ENCODE measurements around the gene OR1J1. TPM values are rescaled to one million over a fixed set of nuclear protein-coding genes. Genes with fewer than 3 reads are reported as not detected.
A peak's percentile ranks its signal among the peaks of the same experiment; 100 is the strongest.

OR1J1 gene
- total RNA-seq, 2 donors from 2014 or later, result not detected

- DNase-seq (ENCODE audit: low spot score in 2 of 2) (peak in 1 of 2 donors; percentile 29), ATAC-seq (peak; percentile 54 to 59)
- H3K36me3 Mint-ChIP-seq, result peaks cover 0 to 5% of the 10 kb centered on the region in 2 donors
- peak overlapping the region; percentile 53 to 88 for H3K27ac Mint-ChIP-seq
- H3K9me3 Mint-ChIP-seq, result no peaks in the 10 kb centered on the region
Measured at GRCh38 chr9:122463828-122464632, 13.7 kb downstream of the OR1J1 start.

GRCh38 chr9:122457787-122458186 is 19.9 kb downstream of the OR1J1 start:
- ATAC-seq, result no peak
- Mint-ChIP-seq H3K27ac (no peak overlapping the region), H3K36me3 (peaks cover 0 to 5% of the 10 kb centered on the region in 2 donors), H3K9me3 (no peaks in the 10 kb centered on the region)
- DNase-seq (ENCODE audit: low spot score in 2 of 2), result no peak

- Mint-ChIP-seq H3K36me3 (peaks cover 0 to under 1% of the 10 kb centered on the region in 2 donors), H3K9me3 (no peaks in the 10 kb centered on the region), H3K27ac (no peak overlapping the region)
- DNase-seq (ENCODE audit: low spot score in 2 of 2), result no peak
- ATAC-seq, result no peak
Measured at GRCh38 chr9:122456123-122456522, 21.6 kb downstream of the OR1J1 start.

- no peak for DNase-seq (ENCODE audit: low spot score in 2 of 2)
- no peak for ATAC-seq
- no peak overlapping the region for H3K27ac Mint-ChIP-seq
- H3K9me3 Mint-ChIP-seq, result no peaks in the 10 kb centered on the region
- H3K36me3 Mint-ChIP-seq, result no peaks in the 10 kb centered on the region
Measured at GRCh38 chr9:122453677-122454135, 24.0 kb downstream of the OR1J1 start.

- H3K36me3 Mint-ChIP-seq, result no peaks in the 10 kb centered on the region
- no peaks in the 10 kb centered on the region for H3K9me3 Mint-ChIP-seq
- H3K27ac Mint-ChIP-seq, result no peak overlapping the region
- no peak for DNase-seq (ENCODE audit: low spot score in 2 of 2)
- ATAC-seq, result no peak
Measured at GRCh38 chr9:122446819-122447484, 30.8 kb downstream of the OR1J1 start.

GRCh38 chr9:122445155-122445749 is 32.5 kb downstream of the OR1J1 start:
- no peak for DNase-seq (ENCODE audit: low spot score in 2 of 2)
- no peak overlapping the region for H3K27ac Mint-ChIP-seq
- H3K36me3 Mint-ChIP-seq, result no peaks in the 10 kb centered on the region
- ATAC-seq, result no peak
- H3K9me3 Mint-ChIP-seq, result no peaks in the 10 kb centered on the region

GRCh38 chr9:122444041-122444733 is 33.5 kb downstream of the OR1J1 start:
- ATAC-seq (no peak), DNase-seq (ENCODE audit: low spot score in 2 of 2) (no peak)
- H3K9me3 Mint-ChIP-seq, result no peaks in the 10 kb centered on the region
- H3K36me3 Mint-ChIP-seq, result no peaks in the 10 kb centered on the region
- no peak overlapping the region for H3K27ac Mint-ChIP-seq

GRCh38 chr9:122442568-122442967 is 35.2 kb downstream of the OR1J1 start:
- no peak overlapping the region for H3K27ac Mint-ChIP-seq
- DNase-seq (ENCODE audit: low spot score in 2 of 2) (no peak), ATAC-seq (no peak)
- H3K36me3 Mint-ChIP-seq, result no peaks in the 10 kb centered on the region
- no peaks in the 10 kb centered on the region for H3K9me3 Mint-ChIP-seq

Other genes with a start within 250 kb of the OR1J1 start
- under 1 TPM in 1 of 2 donors, not detected in 1; 0.10 TPM for gene LHX6, start 249.0 kb downstream of the OR1J1 start, total RNA-seq
- 10 to 100 TPM; 22.7 to 39.8 TPM for gene RBM18, start 213.1 kb downstream of the OR1J1 start, total RNA-seq
- gene MRRF, start 213.0 kb downstream of the OR1J1 start, total RNA-seq, result 10 to 100 TPM; 44.9 to 65.7 TPM
- gene PTGS1, start 106.9 kb downstream of the OR1J1 start, total RNA-seq, result under 1 TPM; 0.25 to 0.54 TPM
- under 1 TPM in 1 of 2 donors, not detected in 1; 0.34 TPM for gene OR1J2, start 32.9 kb upstream of the OR1J1 start, total RNA-seq
- under 1 TPM in 1 of 2 donors, not detected in 1; 0.82 TPM for gene OR1J4, start 41.2 kb upstream of the OR1J1 start, total RNA-seq
- gene OR1N1, start 49.4 kb upstream of the OR1J1 start, total RNA-seq, result not detected
- not detected for gene OR1N2, start 75.2 kb upstream of the OR1J1 start, total RNA-seq
- not detected for gene OR1L8, start 105.5 kb upstream of the OR1J1 start, total RNA-seq
- under 1 TPM in 1 of 2 donors, not detected in 1; 0.35 TPM for gene OR1Q1, start 136.8 kb upstream of the OR1J1 start, total RNA-seq
- not detected for gene OR1B1, start 179.7 kb upstream of the OR1J1 start, total RNA-seq
- gene OR1L1, start 183.8 kb upstream of the OR1J1 start, total RNA-seq, result not detected
- not detected for gene OR1L3, start 197.2 kb upstream of the OR1J1 start, total RNA-seq
- gene OR1L4, start 246.1 kb upstream of the OR1J1 start, total RNA-seq, result not detected